Measurements from ENCODE around the gene MEGF6.

Gene MEGF6

DNA sequence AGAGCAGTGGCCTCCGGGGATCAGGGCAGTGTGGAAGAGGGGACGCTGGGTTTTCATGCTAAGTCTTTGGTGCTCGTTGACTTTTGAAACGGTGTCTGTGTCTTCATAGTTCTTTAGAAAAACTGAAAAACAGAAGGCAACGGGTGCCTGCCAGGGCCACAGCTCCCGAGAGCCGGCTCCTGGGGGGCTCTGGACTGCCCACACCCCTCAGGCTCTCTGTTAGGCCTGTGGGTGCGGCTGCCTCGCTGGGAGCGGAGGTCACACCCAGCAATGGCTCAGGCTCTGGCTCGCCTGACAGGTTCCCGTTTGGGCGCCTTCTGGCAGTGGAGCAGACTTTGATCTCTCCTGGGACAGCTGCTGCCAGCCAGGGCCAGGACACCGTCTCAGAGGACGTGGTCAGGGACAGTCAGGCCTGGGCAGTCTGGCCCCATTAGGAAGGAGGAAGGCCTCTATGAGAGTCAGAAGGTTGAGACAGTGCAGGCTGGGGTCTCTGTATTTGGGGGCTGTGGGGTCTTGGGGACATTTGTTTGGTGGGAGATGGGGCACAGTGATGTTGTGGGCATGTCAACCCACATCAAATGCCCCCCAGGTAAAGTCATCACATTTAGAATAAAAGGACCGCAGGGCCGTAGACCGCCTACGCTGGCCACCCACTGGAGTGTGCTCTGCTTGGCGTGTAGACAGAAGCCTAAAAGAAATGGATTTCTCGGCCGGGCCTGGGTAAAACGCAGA lies 151.2 kb downstream of the MEGF6 start:
- no peak for DNase-seq (ENCODE audit: low read depth in 3 of 3)

DNA sequence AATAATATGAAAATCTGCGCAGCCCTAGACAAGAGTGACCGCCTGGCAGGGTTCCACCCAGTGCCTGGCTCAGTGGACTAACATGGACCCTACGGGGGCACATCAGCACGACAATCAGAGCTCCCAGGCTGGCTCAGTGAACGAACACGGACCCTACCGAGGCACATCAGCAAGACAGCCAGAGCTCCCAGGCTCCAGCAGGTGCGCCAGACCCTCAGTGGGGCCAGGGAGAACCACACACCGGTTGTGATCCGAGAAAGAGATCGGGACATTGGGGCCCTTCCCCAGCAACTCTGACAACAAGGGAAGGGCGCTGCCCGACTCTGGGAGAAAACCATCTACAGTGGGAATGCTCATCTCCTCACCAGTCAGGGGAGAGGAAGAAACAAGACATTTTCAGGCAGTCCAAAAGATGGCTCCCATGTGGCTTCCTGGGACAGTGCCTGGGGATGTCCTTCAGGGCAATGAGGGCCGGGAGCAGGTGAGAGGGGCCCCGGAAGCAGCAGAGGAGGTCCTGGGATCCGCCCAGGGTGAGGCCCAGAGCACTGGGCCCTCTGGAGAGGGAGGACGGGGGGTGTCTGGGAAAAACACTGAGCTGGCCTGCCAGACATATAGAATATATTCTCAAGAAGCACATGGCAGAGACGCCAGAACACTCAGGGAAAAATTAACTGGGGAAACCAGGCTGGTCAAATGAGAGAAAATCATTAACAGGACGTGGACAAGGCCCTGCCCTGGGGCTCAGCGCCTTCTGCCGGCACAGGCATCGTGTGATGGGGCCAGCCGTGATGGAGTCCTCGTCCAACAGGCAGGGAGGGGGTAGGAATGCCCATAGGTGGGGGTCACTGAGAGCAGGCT lies 152.0 kb downstream of the MEGF6 start:
- DNase-seq (ENCODE audit: low read depth in 3 of 3) = no peak

DNA sequence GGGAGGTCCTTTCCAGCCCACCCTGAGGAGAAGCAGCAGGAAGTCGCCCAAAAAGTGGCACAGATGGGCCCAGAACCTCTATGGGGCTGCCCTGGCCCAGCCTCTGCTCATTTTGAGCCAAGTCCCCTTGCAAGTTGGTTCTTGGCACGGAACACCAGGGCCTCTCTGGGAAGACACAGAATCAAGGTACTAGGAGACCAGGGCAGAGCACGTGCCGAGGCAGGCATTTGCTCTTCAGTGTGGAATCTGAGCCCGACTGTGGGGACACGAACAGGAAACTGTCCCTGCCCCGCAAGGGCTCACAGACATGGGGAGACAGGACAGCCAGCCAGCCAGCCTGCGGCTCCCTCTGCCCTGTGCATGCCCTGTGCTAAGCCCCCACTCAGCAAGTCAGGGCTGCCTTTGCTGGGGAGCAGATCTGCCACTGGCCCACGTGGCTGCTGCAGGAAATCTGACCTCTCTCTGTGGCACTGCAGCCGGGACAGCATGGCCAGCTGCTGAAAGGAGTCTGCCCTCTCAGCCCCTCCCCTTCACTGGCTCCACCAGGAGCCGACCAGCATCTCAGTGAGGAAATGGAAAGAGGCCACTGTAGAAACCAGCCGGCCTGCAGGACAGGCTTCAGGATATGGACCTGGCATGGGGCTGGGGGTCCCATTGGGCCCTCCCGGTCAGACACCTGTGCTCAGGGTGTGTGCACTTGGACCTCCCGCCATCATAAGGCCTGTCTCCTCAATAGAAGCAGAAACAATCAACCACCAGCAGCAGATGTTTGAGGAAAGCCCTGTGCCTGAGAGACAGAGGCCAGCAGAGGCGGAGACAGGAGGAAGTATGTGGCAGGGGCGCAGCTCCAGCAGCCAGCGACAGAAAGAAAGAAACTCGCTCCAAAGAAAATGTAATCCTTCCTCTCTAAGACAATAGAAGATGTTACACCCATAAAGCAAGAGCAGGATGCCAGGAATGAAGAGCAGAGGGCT lies 153.1 kb downstream of the MEGF6 start:
- no peak for DNase-seq (ENCODE audit: low read depth in 3 of 3)

DNA sequence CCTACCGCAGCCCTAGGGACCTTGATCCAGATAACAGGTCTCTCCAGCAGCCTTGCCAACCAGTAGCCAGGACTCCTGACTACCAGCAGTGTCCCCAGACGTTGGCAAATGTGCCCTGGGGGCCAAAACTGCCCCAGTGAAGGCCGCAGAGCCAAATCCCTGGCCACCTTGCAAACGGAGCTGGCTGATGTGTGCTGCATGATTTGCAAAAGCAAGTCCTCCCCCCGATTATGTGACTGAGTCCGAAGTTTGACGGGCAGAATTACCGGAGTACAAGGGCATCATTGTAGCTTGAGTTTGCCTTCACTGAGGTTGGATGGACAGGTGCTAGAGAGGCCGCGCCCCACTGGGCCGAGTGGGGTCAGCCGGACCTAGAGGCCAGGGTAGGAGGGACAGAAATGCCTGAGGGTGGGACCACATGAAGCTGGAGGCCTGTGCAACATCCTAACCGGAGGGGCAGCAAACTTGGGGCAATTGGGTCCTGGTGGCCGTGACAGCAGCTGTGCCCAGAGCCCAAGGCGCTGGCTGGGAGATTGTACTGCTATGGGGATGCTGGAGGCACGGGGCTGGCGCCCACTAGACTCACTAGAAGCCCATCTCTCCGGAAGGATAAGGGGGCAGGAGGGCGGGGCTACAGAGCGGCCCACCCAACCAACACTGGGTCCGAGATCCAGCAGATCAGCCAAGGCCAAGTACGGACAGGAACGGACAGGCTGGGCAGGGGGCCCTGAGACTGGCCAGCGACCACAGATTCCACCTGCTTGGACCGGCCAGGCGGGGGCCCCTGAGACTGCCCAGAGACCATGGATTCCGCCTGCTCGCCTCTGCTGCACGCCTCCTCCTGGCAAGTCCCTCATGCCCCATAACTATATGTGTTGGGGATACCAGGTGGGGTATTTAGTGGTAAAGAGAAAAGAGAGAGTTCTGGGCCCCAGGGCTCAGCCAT lies 154.1 kb downstream of the MEGF6 start:
- DNase-seq (ENCODE audit: low read depth in 3 of 3) = no peak

DNA sequence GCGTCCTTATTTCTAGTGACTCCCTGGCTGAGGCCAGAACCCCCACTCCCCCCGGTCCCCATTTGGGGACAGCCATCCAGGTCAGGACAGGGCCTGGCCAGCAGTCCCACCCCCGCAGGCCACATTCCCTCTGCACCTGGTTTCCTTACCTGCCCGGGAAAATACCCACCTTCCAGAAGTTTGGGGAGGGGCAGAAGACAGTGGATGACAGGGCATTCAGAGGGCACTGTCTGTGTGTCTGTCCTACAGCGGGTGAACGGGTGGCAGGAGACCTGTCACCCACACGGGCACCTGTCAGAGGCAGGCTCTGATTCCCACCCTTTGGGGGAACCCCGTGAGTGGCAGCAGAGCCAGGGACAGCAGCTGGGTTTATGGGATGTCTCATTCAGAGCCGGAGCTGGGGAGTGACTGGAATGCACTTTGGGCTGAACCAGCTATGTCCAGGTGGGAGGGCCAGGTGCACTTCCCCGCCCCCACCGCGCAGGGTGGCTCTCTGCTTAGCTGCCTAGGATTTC lies 154.8 kb downstream of the MEGF6 start:
- no peak for DNase-seq (ENCODE audit: low read depth in 3 of 3)

DNA sequence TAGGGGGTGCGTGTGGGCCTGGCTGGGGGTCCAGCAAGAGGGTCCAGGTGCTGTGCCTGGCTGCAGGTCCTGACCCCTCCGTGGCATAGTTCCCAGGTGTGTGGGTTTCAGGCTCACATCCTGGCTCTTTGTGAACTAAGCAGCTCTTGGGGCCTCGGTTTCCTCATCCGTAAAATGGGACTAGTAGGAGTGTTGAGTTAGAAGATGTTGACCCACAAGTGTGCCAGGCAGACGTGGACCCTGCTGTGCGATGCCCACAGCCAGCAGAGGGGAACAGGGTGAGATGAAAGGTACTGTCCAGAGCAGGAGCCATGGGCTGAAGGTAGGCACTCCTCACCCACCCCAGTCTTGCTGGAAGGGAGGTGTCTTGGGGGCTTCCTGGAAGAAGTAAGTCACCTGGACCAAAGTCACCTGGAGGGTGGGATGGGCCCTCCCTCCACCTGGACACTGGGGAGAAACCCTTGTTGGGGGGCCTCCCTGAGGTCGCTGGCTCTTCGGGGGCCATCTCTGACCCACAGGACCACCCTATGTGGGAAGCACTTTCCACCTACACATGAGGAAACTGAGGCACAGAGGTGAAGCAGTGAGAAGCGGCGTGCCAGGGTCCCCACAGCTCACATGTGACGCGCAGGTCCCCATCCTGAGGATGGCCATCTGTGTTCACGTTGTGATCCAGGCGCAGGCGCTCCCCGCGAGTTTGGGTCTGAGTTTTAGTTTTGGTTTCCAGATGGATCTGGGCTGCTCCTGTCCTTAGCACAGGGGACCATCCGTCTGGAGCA lies 155.4 kb downstream of the MEGF6 start:
- no peak for DNase-seq (ENCODE audit: low read depth in 3 of 3)

DNA sequence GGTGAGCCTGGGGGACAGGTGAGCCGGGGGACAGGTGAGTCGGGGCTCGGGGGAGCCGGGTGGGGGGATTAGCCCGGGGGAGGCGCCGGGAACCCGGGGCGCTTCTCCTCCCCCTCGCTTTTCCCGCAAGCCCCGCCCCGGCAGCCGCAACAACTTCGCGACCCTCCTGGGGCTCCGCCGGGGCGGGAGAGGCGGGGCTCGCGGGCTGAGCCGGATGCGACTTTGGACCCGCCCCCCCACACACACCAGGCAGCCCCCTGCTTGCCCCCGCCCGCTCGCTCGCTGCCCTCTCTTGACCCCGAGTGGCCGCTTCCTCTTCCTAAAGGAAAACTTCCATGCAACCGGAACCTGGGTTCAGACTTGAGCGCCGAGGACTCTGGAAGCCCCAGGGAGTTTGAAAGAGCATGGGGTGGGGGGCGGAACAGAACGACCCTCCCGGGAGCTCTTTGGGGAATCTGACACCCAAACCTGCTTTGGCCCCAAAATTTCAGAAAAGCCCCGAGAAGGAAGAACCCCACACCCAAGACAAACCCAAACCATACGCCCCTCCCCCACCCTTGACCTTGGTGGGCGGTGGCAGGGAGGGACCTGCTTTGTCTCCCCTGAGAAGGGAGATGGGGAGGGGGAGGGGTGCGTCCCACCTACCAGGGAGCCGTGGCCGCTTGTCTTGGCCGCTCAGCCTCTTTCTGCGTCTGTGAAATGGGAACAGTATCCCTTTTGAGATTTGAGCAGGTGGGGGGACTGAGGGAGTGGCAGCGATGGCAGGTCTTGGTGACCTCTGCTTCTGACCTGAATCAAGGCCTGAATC lies 156.3 kb downstream of the MEGF6 start:
- no peak for DNase-seq (ENCODE audit: low read depth in 3 of 3)

DNA sequence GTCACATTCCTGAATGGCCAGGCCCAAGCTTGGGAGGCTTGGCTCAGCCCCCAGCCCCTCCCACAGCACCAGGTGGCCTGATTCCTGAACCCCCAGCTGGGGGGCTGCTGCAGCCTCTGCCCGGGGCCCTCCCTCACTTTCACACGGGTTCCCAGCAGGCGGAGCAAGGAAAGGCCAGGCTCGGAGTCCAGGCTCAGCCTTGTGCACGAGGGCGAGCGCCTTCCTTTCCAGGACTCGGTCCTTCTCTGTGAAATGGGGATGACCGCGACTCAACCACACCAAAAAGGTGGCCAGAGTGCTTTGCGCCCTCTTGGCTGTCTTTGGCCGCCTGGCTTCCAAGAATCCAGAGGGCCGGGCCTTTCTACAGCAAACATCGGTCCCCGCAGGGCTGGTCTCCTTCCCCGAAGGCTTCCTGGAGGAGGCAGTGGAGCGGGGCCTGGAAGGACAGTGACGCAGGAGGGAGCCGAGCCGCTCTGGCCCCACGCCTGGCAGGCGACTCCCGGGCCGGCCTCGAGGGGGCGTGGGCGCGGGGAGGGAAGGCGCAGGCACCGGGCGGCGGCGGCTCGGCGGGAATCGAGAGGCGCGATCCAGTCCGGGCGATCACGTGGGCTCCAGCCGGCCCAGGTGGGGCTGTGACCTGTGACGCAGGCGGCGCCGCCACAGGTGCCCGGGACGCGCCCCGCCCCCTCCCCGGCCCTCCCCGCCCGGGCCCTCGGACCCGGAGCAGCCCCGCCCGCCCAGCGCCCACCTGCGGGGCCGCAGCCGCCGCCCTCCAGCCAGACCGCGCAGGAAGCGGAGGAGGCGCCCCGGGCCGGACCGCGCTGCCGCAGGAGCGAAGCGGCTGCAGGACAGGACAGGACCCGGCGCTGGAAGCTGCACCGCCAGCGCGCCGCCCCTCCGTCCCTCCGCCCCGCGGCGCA lies 157.2 kb downstream of the MEGF6 start, which contains the start of gene ARHGEF16:
TSS of gene ARHGEF16 (plus strand) at position 775 of the 920 bp plus-strand sequence. CDS start 8,420 bp downstream, outside the sequence.
- DNase-seq (ENCODE audit: low read depth in 3 of 3) = no peak

DNA sequence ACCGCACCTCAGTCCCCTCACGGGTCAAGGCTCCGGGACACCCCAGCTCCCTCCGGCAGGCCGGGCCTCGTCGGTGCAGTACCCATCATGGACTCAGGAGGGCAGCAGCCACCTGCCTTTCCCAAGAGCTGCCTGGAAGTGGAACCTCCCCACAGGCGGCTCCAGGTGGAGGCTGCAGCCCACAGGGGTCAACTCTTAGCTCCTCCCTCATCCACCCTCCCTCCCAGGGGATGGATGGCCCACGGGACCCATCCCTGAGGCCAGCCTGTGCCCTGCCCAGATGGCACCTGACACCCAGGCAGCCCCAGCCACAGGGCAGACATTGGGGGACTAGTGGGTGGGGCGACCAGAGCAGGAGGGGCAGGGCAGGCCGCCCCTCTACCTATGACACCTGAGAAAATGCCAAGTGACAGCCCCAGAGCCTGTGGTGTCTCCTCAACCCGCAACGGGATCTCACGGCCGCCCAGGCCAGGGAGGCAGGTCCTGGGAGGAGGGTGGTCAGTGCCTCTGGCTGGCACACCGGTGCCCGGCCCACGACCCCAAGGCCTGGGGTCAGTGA lies 158.0 kb downstream of the MEGF6 start:
- peak; percentile 55 to 59 (median 55) for DNase-seq (ENCODE audit: low read depth in 3 of 3)

DNA sequence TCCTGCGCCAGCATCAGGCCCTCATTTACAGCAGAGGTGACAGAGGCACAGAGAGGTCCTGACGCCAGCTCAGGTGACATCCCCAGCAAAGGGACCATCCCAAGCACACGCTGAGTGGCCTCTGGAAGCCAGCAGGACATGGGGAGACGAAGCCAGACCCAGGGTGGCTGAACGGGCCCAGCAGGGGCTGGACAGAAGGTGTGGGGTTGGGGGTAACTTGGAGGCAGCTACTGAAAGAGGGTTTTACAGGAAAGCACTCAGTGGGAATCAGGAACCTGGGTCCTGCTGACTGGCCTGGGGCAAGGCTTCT lies 158.5 kb downstream of the MEGF6 start:
- DNase-seq (ENCODE audit: low read depth in 3 of 3) = no peak

DNA sequence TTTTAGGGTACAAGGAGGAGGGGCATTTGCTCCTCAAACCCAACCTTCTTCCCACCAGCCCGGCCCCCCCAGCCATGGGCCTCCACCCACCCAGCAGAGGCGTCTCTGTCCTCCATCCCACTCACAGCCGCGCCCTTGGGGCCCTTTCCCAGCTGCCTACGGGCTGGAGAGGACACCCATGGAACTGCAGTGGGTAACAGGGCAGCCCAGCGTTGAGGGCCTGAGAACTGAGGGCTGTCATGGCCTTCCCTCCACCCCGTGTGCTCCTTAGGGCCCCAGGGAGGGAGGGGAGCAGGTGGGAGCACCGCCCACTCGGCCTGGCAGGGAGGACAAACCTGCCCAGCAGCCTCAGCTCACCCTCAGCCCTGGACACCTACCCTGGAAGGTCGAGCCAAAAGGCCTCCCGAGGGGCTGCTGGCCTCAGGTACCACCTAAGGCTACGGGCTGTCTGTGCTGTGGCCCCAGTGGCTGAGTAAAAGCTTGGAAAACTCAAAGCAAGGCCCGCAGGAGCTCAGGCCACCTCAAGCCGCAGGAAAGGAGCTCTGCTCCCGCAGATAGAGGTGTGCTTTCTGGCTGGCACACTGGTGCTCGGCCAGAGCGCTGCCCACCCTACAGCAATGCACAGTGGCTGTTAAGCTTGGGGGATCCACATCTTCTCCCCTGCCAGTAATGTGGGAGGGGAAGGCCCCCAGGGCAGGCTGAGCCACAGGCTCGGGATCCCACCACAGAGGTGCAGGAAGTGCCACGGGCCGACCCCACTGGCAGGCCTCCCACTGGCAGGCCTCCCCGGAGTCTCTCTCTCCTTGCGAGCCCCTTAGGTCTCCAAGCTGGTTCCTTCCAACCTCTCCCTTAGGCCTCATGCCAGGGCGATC lies 159.1 kb downstream of the MEGF6 start:
- no peak for DNase-seq (ENCODE audit: low read depth in 3 of 3)

DNA sequence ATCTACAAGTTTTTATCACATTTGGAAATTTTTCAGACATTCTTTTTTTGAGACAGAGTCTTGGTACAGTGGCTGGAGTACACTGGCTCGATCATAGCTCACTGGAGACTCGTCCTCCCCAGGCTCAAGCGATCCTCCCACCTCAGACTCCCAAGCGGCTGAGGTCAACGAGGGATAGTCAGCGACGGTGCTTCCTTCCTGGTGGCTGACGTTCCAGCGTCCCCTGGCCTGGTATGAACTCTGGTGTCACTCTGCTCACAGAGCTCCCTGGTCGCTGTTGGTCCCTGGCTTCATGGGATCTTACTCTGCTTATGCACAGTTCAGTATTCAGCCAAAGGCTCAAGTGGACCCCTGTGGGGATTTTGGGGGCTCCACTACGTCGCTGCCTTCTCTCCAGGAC lies 160.3 kb downstream of the MEGF6 start:
- DNase-seq (ENCODE audit: low read depth in 3 of 3) = no peak

DNA sequence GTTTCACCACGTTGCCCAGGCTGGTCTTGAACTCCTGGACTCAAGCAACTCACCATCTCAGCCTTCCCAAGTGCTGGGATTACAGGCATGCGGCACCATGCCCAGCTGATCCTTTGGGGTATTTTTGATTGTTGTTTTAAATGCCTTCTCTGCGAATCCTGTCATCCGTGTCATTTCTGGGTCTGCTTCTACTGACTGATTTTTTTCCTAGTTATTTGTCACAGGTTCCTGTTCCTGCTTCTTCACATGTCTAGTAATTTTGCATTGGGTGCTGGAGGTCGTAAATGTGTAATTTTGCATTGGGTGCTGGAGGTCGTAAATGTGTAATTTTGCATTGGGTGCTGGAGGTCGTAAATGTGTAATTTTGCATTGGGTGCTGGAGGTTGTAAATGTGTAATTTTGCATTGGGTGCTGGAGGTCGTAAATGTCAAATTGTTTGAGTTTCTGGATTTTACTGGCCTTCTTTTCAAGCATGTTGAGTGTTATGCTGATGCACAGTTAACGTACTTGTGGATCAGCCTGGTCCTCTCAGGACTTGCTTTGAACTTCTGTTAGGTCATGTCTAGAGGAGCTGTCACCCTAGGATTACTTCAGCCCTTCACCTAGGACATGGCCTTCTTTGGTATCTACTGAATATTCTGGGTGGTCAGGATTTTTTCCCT lies 161.0 kb downstream of the MEGF6 start:
- no peak for DNase-seq (ENCODE audit: low read depth in 3 of 3)

DNA sequence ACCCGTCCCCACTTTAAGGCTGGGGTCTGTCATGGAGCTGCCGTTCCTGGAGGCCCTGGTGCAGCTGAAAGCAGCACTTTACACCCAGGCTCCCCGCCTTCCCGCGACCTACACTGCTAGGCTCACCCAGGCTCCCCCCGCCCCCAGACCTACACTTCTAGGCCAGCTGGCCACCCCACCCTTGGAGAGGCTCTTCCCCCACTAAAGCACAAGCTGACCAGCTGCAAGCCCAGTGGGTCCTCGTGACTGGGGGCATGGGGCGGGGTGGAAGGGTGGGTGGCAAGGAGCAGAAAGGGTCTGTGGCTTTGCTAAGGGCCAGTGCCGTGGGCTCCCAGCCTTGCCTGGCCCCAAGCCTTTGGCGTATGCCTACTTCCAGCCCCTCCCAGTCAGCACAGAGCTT lies 166.6 kb downstream of the MEGF6 start:
- DNase-seq (ENCODE audit: low read depth in 3 of 3) = no peak

DNA sequence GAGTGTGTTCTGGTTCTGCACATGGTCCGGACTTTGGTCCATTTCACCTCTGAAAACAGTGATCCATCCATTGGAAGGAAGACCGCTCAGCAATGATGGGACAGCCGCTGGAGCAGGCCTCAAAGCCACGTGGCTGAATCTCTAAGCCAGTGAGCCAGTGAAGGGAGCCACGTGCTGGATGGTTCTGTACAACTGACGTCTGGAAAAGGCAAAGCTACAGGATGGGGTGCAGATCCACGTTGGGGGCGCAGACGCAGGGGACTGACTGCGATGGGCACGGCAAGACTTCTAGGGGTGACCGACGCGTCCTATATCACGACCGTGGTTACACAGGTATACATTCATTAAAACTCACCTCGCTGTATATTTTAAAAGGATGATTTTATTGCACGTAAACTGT lies 167.0 kb downstream of the MEGF6 start:
- no peak for DNase-seq (ENCODE audit: low read depth in 3 of 3)

DNA sequence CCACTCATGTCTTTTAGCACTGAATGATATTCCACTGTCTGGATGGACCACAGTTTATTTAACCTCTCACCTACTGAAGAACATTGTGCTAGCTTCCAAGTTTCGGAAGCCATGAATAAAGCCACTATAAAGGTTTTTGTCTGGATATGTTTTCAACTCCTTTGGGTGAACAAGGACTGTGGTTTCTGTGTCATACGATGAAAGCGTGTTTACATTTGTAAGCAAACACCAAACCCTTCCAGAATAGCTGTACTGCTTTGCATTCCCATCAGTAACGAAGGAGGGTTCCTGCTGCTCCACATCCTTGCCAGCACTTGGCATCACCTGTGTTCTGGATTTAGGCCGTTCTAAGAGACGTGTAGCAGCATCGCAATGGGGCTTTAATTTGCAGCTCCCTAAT lies 167.5 kb downstream of the MEGF6 start:
- no peak for DNase-seq (ENCODE audit: low read depth in 3 of 3)

Measured in stimulated activated CD4-positive, alpha-beta T cell treated with anti-CD3 and anti-CD28 coated beads, TNF-alpha, amount 100 ng/mL, for 4 hours (primary cell).